ENCODE results near the gene CLNK.

The CLNK gene

DNA sequence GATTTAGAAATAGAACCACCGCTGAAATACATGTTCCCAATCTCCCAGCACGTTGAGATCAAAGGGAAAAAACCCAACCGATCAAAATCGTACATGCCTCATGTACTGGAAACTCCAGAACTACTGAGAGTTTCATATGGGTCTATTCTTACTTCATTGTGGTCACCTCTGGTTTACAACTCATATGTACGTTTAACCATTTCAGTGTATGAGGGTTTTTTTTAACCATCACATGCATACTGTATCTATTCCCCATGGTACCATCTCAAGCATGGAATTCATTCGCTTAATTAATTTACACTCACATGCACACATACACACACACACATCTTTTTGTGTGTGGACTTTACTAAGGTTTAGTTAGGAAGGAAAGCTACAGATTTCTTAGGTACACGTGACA is 46.0 kb upstream of the CLNK start:
- TF ChIP-seq, protein P1, sequence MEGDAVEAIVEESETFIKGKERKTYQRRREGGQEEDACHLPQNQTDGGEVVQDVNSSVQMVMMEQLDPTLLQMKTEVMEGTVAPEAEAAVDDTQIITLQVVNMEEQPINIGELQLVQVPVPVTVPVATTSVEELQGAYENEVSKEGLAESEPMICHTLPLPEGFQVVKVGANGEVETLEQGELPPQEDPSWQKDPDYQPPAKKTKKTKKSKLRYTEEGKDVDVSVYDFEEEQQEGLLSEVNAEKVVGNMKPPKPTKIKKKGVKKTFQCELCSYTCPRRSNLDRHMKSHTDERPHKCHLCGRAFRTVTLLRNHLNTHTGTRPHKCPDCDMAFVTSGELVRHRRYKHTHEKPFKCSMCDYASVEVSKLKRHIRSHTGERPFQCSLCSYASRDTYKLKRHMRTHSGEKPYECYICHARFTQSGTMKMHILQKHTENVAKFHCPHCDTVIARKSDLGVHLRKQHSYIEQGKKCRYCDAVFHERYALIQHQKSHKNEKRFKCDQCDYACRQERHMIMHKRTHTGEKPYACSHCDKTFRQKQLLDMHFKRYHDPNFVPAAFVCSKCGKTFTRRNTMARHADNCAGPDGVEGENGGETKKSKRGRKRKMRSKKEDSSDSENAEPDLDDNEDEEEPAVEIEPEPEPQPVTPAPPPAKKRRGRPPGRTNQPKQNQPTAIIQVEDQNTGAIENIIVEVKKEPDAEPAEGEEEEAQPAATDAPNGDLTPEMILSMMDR (IDR thresholded peaks at IDR 0.05; ENCODE audit: low read depth, low read length): no peak
- H3K4me3 ChIP-seq (replicated peaks in 1 of 2; ENCODE audit: low read depth in 2 of 2, low read length in 2 of 2): no peak overlapping the region
- DNase-seq (ENCODE audit: low read depth in 2 of 2): no peak

DNA sequence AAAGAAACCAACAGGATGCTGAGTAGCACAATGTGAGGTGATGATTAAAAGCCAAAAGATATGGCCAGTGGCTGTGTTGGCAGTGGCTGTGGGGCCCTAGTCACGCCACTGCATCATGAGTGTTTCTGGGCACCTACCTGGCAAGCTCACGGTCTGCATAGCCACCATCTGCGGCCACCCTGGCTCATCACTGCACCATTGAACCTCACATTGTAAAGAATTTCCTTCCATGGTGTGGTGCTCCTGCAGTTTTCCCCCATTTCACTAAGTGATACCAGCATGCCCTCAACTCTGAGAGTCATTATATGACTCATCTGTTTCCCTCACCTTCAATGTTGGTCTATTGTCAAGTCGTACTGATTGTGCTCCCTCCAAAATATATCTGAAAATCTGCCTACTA is 45.5 kb upstream of the CLNK start:
- DNase-seq (ENCODE audit: low read depth in 2 of 2): no peak
- H3K4me3 ChIP-seq (replicated peaks in 1 of 2; ENCODE audit: low read depth in 2 of 2, low read length in 2 of 2): no peak overlapping the region
- TF ChIP-seq, protein P1 (IDR thresholded peaks at IDR 0.05; ENCODE audit: low read depth, low read length): no peak

DNA sequence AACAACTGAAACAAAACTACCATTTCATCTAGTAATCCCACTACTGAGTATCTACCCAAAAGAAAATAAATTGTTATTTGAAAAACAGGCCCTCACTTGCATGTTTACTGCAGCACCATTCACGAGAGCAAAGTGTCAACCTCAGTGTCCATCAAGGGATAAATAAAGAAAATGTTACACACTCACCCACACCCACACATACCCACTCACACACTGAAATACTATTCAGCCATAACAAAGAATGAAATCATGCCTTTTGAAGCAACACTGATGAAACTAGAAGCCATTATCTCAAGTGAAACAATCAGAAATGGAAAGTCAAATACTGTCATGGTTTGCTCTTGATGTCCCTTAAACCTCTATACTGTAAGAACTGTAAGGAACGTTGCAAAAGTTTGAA is 44.8 kb upstream of the CLNK start:
- TF ChIP-seq, protein P1 (IDR thresholded peaks at IDR 0.05; ENCODE audit: low read depth, low read length): no peak
- DNase-seq (ENCODE audit: low read depth in 2 of 2): no peak
- H3K4me3 ChIP-seq (replicated peaks in 1 of 2; ENCODE audit: low read depth in 2 of 2, low read length in 2 of 2): no peak overlapping the region

DNA sequence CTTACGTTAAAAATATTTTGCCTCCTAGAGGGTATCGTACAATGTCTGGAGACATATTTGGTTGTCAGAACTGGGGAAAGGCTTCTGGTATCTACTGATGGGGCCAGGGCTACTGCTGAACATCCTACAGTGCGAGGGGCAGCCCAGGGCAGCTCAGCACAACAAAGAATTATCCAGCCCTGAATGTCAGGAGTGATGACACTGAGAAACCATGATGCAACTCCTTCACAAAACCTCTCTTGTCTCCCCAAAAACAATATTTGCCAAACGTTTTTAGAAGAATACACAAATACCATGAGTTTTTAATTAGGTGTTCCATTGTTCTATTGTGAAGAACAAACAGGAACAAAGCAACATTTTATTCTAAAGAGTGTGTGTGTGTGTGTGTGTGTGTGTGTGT is 43.4 kb upstream of the CLNK start:
- TF ChIP-seq, protein P1 (IDR thresholded peaks at IDR 0.05; ENCODE audit: low read depth, low read length): no peak
- no peak for DNase-seq (ENCODE audit: low read depth in 2 of 2)
- no peak overlapping the region for H3K4me3 ChIP-seq (replicated peaks in 1 of 2; ENCODE audit: low read depth in 2 of 2, low read length in 2 of 2)

DNA sequence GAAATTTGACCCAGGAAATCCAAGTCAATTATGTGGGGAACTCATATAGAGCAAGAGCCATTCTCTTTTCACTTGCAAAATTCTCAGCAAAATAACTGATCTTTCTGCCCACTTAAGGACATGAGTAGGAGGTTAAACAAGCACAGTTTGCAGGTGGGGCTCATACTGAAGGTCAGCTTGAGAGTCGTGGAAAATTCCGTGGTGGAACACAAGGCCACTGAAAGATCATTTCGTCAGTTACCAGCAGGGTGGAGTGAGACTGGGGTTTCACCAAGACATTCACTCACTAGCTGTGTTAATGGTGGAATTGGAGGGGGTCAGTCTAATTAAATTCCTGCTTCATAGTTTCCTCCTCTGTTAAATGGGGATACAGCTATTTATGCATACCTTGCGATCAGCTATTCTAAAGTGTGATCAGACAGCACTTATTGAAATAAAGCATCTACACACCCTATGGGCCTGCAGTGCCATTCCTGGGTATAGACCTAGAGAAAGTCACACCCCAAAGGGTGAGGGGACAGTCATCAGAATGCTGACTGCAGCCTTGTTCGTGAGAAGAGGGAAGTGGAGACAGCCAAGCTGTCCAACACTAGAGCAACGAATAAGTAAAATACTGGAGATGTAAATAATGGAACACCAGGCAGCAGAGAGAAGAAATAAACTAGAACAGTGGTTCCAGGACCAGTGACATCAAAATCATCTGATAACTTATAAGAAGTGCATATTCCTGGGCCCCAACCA is 42.7 kb upstream of the CLNK start:
- TF ChIP-seq, protein P1 (IDR thresholded peaks at IDR 0.05; ENCODE audit: low read depth, low read length): no peak
- no peak for DNase-seq (ENCODE audit: low read depth in 2 of 2)
- no peak overlapping the region for H3K4me3 ChIP-seq (replicated peaks in 1 of 2; ENCODE audit: low read depth in 2 of 2, low read length in 2 of 2)

DNA sequence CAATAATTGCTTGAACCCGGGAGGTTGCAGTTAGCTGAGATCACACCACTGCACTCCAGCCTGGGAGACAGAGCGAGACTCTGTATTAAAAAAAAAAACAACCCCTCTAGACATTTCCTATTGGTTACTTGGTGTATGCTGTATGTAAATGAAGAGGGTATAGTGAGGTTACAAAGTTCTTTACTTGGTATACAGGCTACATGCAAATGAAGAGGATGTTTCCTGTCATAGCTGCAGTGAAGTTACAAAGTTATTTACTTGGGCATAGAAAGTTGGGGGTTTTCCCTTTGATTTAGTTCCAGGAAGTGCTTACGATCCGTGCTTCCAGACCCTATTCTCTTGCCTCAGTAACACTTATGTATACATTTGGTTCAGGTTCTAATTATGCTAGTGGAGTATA is 38.4 kb upstream of the CLNK start:
- no peak overlapping the region for H3K4me3 ChIP-seq (replicated peaks in 1 of 2; ENCODE audit: low read depth in 2 of 2, low read length in 2 of 2)
- no peak for DNase-seq (ENCODE audit: low read depth in 2 of 2)
- TF ChIP-seq, protein P1 (IDR thresholded peaks at IDR 0.05; ENCODE audit: low read depth, low read length): no peak

DNA sequence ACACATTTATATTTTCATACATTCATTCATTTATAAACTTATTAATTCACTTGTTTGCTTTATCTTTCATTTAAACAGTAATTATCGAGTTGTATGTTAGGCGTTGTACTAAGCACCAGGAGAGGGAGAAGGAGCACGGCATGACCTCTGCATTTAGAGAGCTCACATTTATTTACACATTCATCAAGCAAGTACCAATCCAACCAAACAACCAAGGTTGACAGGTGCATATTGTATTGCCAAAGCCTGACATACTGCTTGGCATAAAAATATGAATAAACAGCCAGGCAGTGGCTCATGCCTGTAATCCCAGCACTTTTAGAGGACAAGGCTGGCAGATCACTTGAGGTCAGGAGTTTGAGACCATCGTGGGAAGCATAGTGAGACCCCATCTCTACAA is 37.0 kb upstream of the CLNK start:
- no peak for DNase-seq (ENCODE audit: low read depth in 2 of 2)
- TF ChIP-seq, protein P1 (IDR thresholded peaks at IDR 0.05; ENCODE audit: low read depth, low read length): no peak
- H3K4me3 ChIP-seq (replicated peaks in 1 of 2; ENCODE audit: low read depth in 2 of 2, low read length in 2 of 2): no peak overlapping the region
